ENCODE data around the gene APEX2. TPM values are rescaled to one million over a fixed set of nuclear protein-coding genes. Genes with fewer than 3 reads are reported as not detected.
A peak's percentile ranks its signal among the peaks of the same experiment; 100 is the strongest.

APEX2 gene
- total RNA-seq, 2 experiments from 2014 or later, result 26.9 to 28.0 TPM

DNA sequence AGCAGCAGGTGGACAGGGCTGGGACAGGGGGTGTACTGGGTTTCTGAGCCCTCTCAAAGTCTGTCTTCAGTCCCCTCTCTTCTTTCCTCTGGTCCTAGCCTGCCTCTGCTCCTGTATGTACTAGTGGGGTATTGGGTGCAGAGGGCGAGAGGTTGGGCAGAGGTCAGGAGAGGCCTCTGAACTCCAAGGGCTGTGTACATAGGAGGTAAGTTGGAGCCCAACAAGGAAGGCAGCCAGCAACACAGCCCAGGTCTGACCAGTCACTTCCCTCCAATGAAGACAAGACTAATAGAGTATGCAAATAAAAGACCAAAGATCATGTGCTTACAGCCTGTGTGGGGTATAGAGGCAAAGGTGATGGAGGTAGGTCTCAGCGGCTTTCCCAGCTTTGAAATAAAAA, 6.1 kb upstream of the APEX2 start, which contains the start of gene PFKFB1:
Gene PFKFB1, minus strand, starts transcription at position 90 of the 400 bp plus-strand sequence. CDS start 181 bp downstream, outside the sequence.
- CTCF ChIA-PET, result no interaction called here
- Mint-ChIP-seq H3K36me3 (ENCODE audit: low read depth) (no peaks in the 10 kb centered on the region), H3K9me3 (ENCODE audit: insufficient read depth) (no peaks in the 10 kb centered on the region), H3K27ac (no peak within 1 kb of the TSS), H3K4me3 (no peak within 1 kb of the TSS), H3K27me3 (ENCODE audit: low read depth) (no peaks in the 10 kb centered on the region), H3K4me1 (ENCODE audit: low read depth) (peaks cover 2% of the 10 kb centered on the region)
- DNase-seq (no peak), ATAC-seq (no peak)
- POLR2A ChIA-PET, result no interaction called here

DNA sequence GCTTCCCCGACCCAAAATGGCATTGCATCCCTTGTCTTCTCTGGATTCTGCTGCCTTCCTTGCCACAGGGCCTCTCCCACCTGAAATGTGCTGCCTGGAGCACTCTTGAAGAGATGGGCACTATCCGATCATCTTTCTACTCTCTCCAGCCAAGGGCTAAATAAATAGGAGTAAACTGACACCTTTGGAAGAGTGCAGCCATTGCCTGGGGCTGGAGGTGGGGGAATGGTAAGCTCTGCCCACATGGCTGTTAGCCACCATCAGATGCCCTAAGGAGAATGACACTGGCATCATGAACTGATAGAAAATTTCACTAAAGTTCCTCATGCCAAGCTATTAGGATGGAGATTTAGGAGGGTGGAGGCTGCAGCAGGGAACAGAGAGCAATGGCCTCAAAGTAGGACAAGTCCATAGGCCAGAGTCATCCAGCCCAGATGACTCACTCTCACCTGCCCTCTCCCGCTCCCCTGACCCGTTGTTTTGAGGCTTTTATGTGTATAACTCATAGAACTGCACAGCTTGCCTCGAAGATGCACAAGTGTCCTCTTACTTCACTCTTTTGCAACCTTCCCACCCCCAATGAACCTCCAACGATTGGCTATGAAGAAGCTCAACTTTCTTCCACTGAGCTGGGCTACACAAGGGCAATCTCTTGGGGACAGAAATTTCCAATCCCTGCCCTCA, 5.4 kb upstream of the APEX2 start:
- ChIA-PET CTCF (no interaction called here), POLR2A (no interaction called here)
- Mint-ChIP-seq H3K4me3 (no peak overlapping the region), H3K4me1 (ENCODE audit: low read depth) (peaks cover 6% of the 10 kb centered on the region), H3K27ac (no peak overlapping the region), H3K9me3 (ENCODE audit: insufficient read depth) (no peaks in the 10 kb centered on the region), H3K27me3 (ENCODE audit: low read depth) (no peaks in the 10 kb centered on the region), H3K36me3 (ENCODE audit: low read depth) (no peaks in the 10 kb centered on the region)
- DNase-seq, result no peak
- no peak for ATAC-seq

DNA sequence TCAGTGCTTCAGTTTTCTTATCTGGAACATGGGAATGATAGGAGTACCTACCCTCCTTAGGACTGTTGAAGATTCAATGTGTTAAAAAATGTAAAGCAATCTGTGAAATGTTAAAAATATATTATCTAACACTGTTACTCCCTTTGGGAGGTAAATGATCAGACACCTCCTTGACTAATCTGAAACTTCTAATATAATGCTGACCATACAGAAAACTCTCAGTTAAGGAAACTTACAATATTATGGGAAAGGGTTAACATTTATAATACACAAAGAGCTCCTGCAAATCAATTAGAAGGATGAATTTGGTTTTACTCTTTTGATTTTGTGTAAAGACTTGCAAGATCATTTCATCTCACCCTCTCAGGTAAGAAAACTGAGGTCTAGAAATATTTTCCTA, 4.5 kb upstream of the APEX2 start:
- Mint-ChIP-seq H3K36me3 (ENCODE audit: low read depth) (no peaks in the 10 kb centered on the region), H3K27me3 (ENCODE audit: low read depth) (no peaks in the 10 kb centered on the region), H3K4me3 (no peak overlapping the region), H3K9me3 (ENCODE audit: insufficient read depth) (no peaks in the 10 kb centered on the region), H3K4me1 (ENCODE audit: low read depth) (peaks cover 6% of the 10 kb centered on the region), H3K27ac (no peak overlapping the region)
- no peak for ATAC-seq
- ChIA-PET CTCF (interaction anchor here (1.3 kb wide), 1 partner anchor 62 kb away, joined by 4 read pairs; no protein-coding TSS in a partner anchor), POLR2A (no interaction called here)
- no peak for DNase-seq

DNA sequence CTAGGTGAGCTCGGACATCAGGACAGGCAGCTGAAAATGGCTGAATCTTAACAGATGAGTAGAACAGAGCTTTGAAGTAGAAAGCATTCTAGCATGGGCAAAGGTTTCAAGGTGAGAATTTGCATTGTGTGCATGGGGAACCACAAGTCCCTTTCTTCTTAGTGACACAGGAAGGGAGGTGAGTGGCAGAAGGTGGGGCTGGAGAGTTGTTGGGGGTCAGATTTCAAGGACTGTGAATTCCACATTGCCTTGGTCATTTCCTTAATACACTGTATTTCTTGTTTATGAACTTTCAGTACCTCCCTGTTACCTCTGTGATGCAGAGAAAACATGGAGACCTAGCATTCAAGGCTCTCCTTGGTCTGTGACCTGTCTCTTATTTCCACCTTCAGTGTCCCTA, 4.1 kb downstream of the APEX2 start:
- Mint-ChIP-seq H3K4me3 (no peak overlapping the region), H3K36me3 (ENCODE audit: low read depth) (peaks cover 50% of the 10 kb centered on the region), H3K4me1 (ENCODE audit: low read depth) (peaks cover 43% of the 10 kb centered on the region), H3K27me3 (ENCODE audit: low read depth) (no peaks in the 10 kb centered on the region), H3K9me3 (ENCODE audit: insufficient read depth) (no peaks in the 10 kb centered on the region), H3K27ac (no peak overlapping the region)
- ATAC-seq, result no peak
- ChIA-PET CTCF (no interaction called here), POLR2A (no interaction called here)
- no peak for DNase-seq

DNA sequence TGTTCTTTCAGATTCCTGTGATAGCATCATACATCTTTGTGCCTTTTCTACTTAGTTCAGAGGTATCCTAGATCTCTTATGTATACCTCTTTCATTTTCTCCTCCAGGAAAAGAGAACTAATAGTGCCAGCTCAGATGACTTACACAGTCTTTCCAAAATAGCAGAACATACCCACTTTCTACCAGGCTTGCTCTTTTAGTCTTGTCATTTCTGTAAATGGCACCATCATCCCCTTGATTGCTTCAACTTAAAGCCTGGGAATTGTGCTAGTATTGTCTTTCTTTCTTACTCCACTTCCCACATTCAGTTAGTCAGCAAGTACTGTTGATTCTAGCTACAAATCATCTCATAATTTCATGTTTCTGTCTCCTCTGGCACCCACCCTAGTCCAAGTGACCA, 5.1 kb downstream of the APEX2 start:
- no peaks in the 10 kb centered on the region for H3K27me3 Mint-ChIP-seq (ENCODE audit: low read depth)
- ChIA-PET POLR2A (no interaction called here), CTCF (no interaction called here)
- ATAC-seq, result no peak
- no peak overlapping the region for H3K27ac Mint-ChIP-seq
- peaks cover 42% of the 10 kb centered on the region for H3K4me1 Mint-ChIP-seq (ENCODE audit: low read depth)
- no peak overlapping the region for H3K4me3 Mint-ChIP-seq
- no peak for DNase-seq
- H3K9me3 Mint-ChIP-seq (ENCODE audit: insufficient read depth), result no peaks in the 10 kb centered on the region
- peaks cover 50% of the 10 kb centered on the region for H3K36me3 Mint-ChIP-seq (ENCODE audit: low read depth)

DNA sequence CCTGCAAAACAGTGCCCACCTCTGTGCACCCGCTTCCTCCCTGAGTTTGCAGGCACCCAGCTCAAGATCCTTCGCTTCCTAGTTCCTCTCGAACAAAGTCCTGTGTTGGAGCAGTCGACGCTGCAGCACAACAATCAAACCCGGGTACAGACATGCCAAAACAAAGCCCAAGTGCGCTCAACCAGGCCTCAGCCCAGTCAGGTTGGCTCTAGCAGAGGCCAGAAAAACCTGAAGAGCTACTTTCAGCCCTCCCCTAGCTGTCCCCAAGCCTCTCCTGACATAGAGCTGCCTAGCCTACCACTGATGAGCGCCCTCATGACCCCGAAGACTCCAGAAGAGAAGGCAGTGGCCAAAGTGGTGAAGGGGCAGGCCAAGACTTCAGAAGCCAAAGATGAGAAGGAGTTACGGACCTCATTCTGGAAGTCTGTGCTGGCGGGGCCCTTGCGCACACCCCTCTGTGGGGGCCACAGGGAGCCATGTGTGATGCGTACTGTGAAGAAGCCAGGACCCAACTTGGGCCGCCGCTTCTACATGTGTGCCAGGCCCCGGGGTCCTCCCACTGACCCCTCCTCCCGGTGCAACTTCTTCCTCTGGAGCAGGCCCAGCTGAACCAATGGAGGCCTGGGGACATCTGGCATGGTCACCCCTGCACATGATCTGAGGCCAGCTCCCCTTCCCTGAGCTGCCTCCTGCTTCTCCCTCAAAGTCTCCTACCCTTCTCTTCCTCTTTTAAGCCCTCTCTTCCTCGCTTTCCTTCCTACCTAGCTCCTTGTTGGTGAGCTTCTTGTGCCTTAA, 6.9 kb downstream of the APEX2 start:
- POLR2A ChIA-PET, result no interaction called here
- ATAC-seq (no peak), DNase-seq (no peak)
- Mint-ChIP-seq H3K9me3 (ENCODE audit: insufficient read depth) (no peaks in the 10 kb centered on the region), H3K4me3 (no peak overlapping the region), H3K27me3 (ENCODE audit: low read depth) (no peaks in the 10 kb centered on the region), H3K36me3 (ENCODE audit: low read depth) (peaks cover 45% of the 10 kb centered on the region), H3K27ac (no peak overlapping the region), H3K4me1 (ENCODE audit: low read depth) (peaks cover 33% of the 10 kb centered on the region)
- CTCF ChIA-PET, result no interaction called here

DNA sequence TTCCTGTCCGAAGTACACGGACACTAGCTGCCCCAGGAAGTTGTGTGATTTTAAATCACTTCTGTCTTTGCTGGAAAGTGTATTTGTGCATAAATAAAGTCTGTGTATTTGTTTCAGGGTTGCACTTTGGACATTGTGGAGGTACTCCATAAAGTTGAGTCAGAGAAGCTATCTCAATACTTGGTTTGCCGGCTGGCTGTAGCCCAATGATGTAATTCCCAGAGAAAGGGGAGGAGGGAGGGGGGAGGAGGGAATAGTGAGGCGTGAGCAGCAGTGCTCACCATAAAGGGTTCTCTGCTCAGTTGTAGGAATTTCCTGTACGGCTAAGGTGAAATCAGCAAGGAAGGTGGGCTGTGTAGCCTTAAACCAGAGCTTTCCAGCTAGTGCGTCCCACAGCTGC, 7.5 kb downstream of the APEX2 start:
- Mint-ChIP-seq H3K27ac (no peak overlapping the region), H3K36me3 (ENCODE audit: low read depth) (peaks cover 39% of the 10 kb centered on the region), H3K9me3 (ENCODE audit: insufficient read depth) (no peaks in the 10 kb centered on the region), H3K27me3 (ENCODE audit: low read depth) (no peaks in the 10 kb centered on the region), H3K4me3 (no peak overlapping the region), H3K4me1 (ENCODE audit: low read depth) (peaks cover 28% of the 10 kb centered on the region)
- ChIA-PET POLR2A (no interaction called here), CTCF (no interaction called here)
- no peak for DNase-seq
- ATAC-seq, result no peak

DNA sequence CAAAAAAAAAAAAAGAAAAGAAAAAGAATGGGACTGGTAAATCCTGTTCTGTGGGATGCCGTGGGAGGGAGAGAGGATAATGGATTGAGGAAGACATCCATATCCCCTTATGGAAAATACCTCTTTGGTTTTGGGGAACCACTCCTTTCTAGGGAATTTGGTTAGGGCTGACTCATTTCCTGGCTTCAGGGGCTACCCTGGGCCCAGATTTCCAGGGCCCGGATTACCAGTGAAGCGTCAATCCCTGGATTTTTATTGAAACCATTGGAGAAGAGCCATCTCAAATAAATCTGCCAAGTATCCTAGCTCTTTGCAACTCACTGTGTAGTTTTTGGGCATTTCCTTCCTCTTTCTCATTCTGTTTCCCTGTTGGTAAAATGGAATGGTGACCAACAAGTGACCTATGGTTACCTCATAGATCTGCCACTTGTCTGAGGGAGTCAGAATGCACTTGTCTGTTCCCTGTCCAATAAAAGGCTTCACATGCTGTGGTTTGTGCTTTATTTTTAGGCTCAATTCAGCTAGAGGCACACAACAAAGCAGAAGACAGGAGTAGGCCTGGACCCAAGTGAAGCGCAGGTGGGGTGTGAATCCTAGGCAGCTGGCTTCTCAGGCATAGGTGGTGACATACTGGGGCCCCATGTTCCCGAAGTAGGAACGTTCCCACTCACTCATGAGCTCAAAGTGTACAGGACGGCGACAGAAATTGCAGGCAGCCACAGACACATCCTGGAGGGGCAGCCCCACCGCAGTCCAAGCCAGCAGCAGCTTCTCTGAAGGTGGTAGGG, 8.6 kb downstream of the APEX2 start:
- POLR2A ChIA-PET, result interaction anchor here (1.4 kb wide), 1 partner anchor 9 kb away, joined by 12 read pairs; the partner anchor contains the start of gene APEX2
- H3K27me3 Mint-ChIP-seq (ENCODE audit: low read depth), result no peaks in the 10 kb centered on the region
- CTCF ChIA-PET, result interaction anchor here (1.7 to 3.7 kb wide), 2 partner anchors 8 to 49 kb away, joined by 8 to 16 read pairs; partner anchors contain the start of gene APEX2
- H3K9me3 Mint-ChIP-seq (ENCODE audit: insufficient read depth), result no peaks in the 10 kb centered on the region
- ATAC-seq (peak; percentile 47), DNase-seq (no peak)
- peaks cover 23% of the 10 kb centered on the region for H3K4me1 Mint-ChIP-seq (ENCODE audit: low read depth)
- H3K4me3 Mint-ChIP-seq, result no peak overlapping the region
- no peak overlapping the region for H3K27ac Mint-ChIP-seq
- peaks cover 34% of the 10 kb centered on the region for H3K36me3 Mint-ChIP-seq (ENCODE audit: low read depth)

DNA sequence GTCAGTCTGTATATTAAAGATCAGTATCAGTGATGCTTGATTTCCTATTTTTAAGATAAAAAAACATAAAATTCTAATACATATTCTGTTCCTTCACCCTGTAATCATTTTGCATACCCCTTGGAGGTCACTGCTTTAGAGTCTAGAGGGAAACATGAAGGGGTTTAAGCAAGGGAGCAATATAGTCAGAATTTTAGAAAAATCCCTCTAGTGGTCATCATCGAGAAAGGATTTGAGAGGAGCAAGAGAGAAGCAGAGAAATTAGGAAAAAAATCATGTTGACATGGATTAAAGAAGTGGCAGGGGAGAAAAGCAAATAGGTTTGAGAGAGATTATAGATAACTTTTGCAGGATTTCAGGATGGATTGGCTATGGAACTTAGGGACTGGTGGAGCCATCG, 11.1 kb downstream of the APEX2 start:
- POLR2A ChIA-PET, result no interaction called here
- no peaks in the 10 kb centered on the region for H3K9me3 Mint-ChIP-seq (ENCODE audit: insufficient read depth)
- peaks cover 13% of the 10 kb centered on the region for H3K36me3 Mint-ChIP-seq (ENCODE audit: low read depth)
- H3K27me3 Mint-ChIP-seq (ENCODE audit: low read depth), result no peaks in the 10 kb centered on the region
- no peak overlapping the region for H3K27ac Mint-ChIP-seq
- peaks cover 14% of the 10 kb centered on the region for H3K4me1 Mint-ChIP-seq (ENCODE audit: low read depth)
- no peak for ATAC-seq
- CTCF ChIA-PET, result interaction anchor here (0.6 to 3.7 kb wide), 2 partner anchors 11 to 201 kb away, joined by 3 to 16 read pairs; partner anchors contain the start of gene APEX2
- no peak overlapping the region for H3K4me3 Mint-ChIP-seq
- no peak for DNase-seq

DNA sequence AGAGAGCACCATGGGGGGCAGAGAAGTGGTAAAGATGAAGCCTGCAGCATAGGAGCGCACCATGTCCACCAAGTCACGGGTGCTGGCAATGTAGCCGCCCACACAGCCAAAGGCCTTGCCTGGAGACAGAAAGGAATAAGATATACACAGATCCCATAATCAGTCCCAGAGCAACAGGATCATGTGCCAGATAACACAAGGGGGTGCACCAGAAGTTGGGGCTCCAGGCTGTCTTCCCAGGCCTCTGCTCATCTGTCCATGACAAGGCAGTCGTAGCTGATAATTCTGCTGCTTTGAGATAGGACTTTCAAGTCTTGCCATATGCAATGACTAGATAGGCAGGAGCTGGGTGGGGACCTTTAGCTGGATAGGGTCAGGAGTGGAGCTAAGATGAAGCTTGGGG, 14.7 kb downstream of the APEX2 start:
- H3K4me1 Mint-ChIP-seq (ENCODE audit: low read depth), result no peaks in the 10 kb centered on the region
- POLR2A ChIA-PET, result interaction anchor here (2.6 kb wide), 1 partner anchor 15 kb away, joined by 10 read pairs; the partner anchor contains the start of gene APEX2
- no peaks in the 10 kb centered on the region for H3K27me3 Mint-ChIP-seq (ENCODE audit: low read depth)
- no peaks in the 10 kb centered on the region for H3K9me3 Mint-ChIP-seq (ENCODE audit: insufficient read depth)
- H3K27ac Mint-ChIP-seq, result no peak overlapping the region
- H3K4me3 Mint-ChIP-seq, result no peak overlapping the region
- H3K36me3 Mint-ChIP-seq (ENCODE audit: low read depth), result no peaks in the 10 kb centered on the region
- ATAC-seq (no peak), DNase-seq (no peak)
- CTCF ChIA-PET, result no interaction called here

DNA sequence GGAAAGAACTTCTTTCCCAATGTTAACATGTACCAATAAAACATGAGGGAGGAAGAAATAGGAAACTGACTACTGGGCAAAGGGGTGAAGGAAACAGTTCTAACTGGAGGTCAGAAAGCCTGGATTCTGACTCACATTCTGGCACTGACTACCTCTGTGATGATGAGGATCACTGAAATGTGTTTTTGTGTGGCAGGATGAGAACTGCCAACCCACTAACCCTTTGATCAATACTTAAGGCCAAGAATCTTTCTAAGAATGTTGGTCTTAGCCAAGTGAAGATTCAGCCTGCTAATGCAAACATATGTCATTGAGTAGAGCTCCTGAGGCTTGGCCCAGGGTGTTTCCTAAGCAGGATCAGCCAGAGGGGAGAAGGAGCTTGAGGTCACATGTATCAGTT, 26.0 kb downstream of the APEX2 start:
- no peak for DNase-seq
- Mint-ChIP-seq H3K36me3 (ENCODE audit: low read depth) (peaks cover 2% of the 10 kb centered on the region), H3K9me3 (ENCODE audit: insufficient read depth) (no peaks in the 10 kb centered on the region), H3K27me3 (ENCODE audit: low read depth) (no peaks in the 10 kb centered on the region), H3K4me1 (ENCODE audit: low read depth) (no peaks in the 10 kb centered on the region), H3K27ac (no peak overlapping the region), H3K4me3 (no peak overlapping the region)
- no peak for ATAC-seq
- ChIA-PET POLR2A (no interaction called here), CTCF (no interaction called here)

DNA sequence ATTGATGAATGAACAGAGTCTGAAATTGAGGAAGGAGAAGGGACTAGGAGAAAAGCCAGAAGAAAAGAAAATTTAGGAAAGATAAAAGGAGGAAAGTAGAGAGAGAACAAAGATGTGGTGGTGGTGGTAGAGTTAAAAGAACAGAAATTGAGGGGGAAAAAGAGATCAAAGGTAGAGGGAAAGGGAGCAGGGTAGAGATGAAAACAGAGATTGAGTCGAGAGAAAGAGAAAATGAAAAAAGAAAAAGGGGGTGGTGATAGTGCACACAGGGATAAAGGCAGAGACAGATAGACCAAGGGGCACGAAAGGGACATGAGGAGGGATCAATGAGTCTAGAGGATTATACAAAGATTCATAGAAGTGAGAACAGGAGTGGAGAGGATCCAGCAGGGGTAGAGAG, 26.7 kb downstream of the APEX2 start:
- CTCF ChIA-PET, result no interaction called here
- ATAC-seq (no peak), DNase-seq (no peak)
- Mint-ChIP-seq H3K27ac (no peak overlapping the region), H3K4me1 (ENCODE audit: low read depth) (no peaks in the 10 kb centered on the region), H3K9me3 (ENCODE audit: insufficient read depth) (no peaks in the 10 kb centered on the region), H3K36me3 (ENCODE audit: low read depth) (no peaks in the 10 kb centered on the region), H3K4me3 (no peak overlapping the region), H3K27me3 (ENCODE audit: low read depth) (no peaks in the 10 kb centered on the region)
- POLR2A ChIA-PET, result no interaction called here

All from activated CD8-positive, alpha-beta T cell treated with anti-CD3 and anti-CD28 coated beads, Interleukin-2, amount 10 ng/mL, durations not matched to agents 7 days and 5 days (primary cell).